PC-3 (cell line): Measurements from ENCODE around the gene SCPEP1. TPM values are rescaled to one million over a fixed set of nuclear protein-coding genes. Genes with fewer than 3 reads are reported as not detected.

Experiments used
- ATAC-seq: fragments of 200-7000 bp; cut with Tn5 transposase; 2 replicates; pipeline ENCODE4 v1.9.1; 2020; ENCODE audit warnings: mild to moderate bottlenecking, moderate library complexity
- BruUV-seq: library from RNA; stranded (reverse); fragments of 400-500 nt; replicated peaks from 2 replicates; lab custom pipeline; 2021; lab: Mats Ljungman, UMichigan
- CTCF ChIA-PET: fragments of 300-600 bp; sonication (Branson Sonifier 250); formaldehyde crosslinking; loops from one replicate; lab custom pipeline; 2022; ENCODE audit warnings: antibody characterized with exemption; lab: Charles Lee
- POLR2A ChIA-PET: fragments of 300-600 bp; sonication (Branson Sonifier 250); formaldehyde crosslinking; loops from one replicate; lab custom pipeline; 2022; ENCODE audit warnings: antibody characterized with exemption; ENCODE audit not compliant: unreplicated experiment; lab: Charles Lee
- DNase-seq: peaks from one replicate; pipeline ENCODE4 v3.0.0-alpha.2; 2015
- H2AFZ ChIP-seq: fragments of 300-600 bp; sonication (generic); 2 replicates; pipeline ENCODE4 v1.6.0; 2016; ENCODE audit warnings: antibody characterized with exemption, low read length
- H3F3A ChIP-seq: fragments of 300-600 bp; sonication (generic); one replicate; pipeline ENCODE4 v1.6.0; 2017; ENCODE audit warnings: antibody characterized with exemption, low read length, control low read depth, mild to moderate bottlenecking; ENCODE audit not compliant: unreplicated experiment
- H3K27ac ChIP-seq: fragments of 300-600 bp; sonication (generic); 2 replicates; pipeline ENCODE4 v1.5.1; 2016; ENCODE audit warnings: mild to moderate bottlenecking, low read length
- H3K27me3 ChIP-seq: fragments of 300-600 bp; sonication (generic); 2 replicates; pipeline ENCODE4 v1.6.1; 2016; ENCODE audit warnings: low read length, mixed read lengths
- H3K36me3 ChIP-seq: fragments of 300-600 bp; sonication (generic); 2 replicates; pipeline ENCODE4 v1.6.1; 2016; ENCODE audit warnings: low read depth, mixed run types, low read length, mixed read lengths
- H3K4me1 ChIP-seq: fragments of 300-600 bp; sonication (generic); 2 replicates; pipeline ENCODE4 v1.5.1; 2016; ENCODE audit warnings: low read length; ENCODE audit not compliant: insufficient read depth
- H3K4me2 ChIP-seq: fragments of 300-600 bp; sonication (generic); 2 replicates; pipeline ENCODE4 v1.6.0; 2016; ENCODE audit warnings: low read length
- H3K4me3 ChIP-seq: fragments of 300-600 bp; sonication (generic); 2 replicates; pipeline ENCODE4 v1.5.1; 2016; ENCODE audit warnings: mild to moderate bottlenecking, low read length, mixed read lengths
- H3K79me2 ChIP-seq: fragments of 300-600 bp; sonication (generic); 2 replicates; pipeline ENCODE4 v1.6.1; 2017; ENCODE audit warnings: low read length, mixed read lengths
- H3K9ac ChIP-seq: fragments of 300-600 bp; sonication (generic); 2 replicates; pipeline ENCODE4 v1.6.0; 2016; ENCODE audit warnings: mild to moderate bottlenecking, low read length
- H3K9me2 ChIP-seq: fragments of 300-600 bp; sonication (generic); replicated peaks from 2 replicates; pipeline ENCODE4 v1.6.1; 2016; ENCODE audit warnings: mixed run types, low read length, mixed read lengths
- H3K9me3 ChIP-seq: fragments of 300-600 bp; sonication (generic); 2 replicates; pipeline ENCODE4 v1.6.1; 2016; ENCODE audit warnings: low read length, mixed read lengths
- H4K20me1 ChIP-seq: fragments of 300-600 bp; sonication (generic); 2 replicates; pipeline ENCODE4 v1.6.1; 2016; ENCODE audit warnings: low read length, mixed read lengths
- EZH2 ChIP-seq: fragments of 300-600 bp; sonication (generic); IDR thresholded peaks from one replicate; pipeline ENCODE4 v1.6.1; 2017; ENCODE audit warnings: antibody characterized with exemption, mild to moderate bottlenecking, low read length; ENCODE audit not compliant: unreplicated experiment
- EZH2phosphoT487 ChIP-seq: fragments of 300-600 bp; sonication (generic); IDR thresholded peaks from 2 replicates; pipeline ENCODE4 v1.6.1; 2018; ENCODE audit warnings: mild to moderate bottlenecking, antibody characterized with exemption, low read length, borderline replicate concordance
- intact Hi-C: fragments of 100-400 bp; cut with micrococcal nuclease; formaldehyde crosslinking; loops from 2 replicates; pipeline ENCODE4 v1.9.0; 2023
- total RNA-seq: library from RNA; depleted of rRNA; stranded (reverse); fragments of >200 nt; gene quantifications from 2 replicates; pipeline ENCODE4 v1.2.3, GENCODE V29; 2014
- TF ChIP-seq, protein P1 (sequence below): fragments of 300-600 bp; sonication (generic); conservative IDR thresholded peaks from 2 replicates; pipeline ENCODE4 v1.5.1; 2017; ENCODE audit warnings: antibody characterized with exemption, low read depth, mild to moderate bottlenecking, low read length

The SCPEP1 gene
- total RNA-seq, 1 experiment from 2014 or later = 73.3 TPM

DNA sequence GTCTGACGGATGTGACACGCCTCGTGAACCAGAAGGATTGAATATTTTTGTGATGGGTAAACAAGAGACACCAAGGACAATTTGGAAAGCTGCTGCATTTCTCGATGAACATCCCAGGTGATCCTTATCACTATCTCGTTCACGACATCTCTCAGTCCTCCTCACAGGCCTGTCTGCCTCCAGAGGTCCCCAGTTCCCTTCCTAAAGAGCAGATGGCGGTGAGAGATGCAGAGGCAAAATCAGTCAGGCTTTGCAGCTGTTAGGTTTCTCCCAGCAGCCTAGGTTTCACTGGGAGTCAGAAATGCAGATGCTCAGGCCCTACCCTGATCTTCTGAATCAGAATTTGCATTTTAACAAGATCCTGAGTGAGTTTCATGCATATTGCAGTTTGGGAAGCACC, 23.6 kb downstream of the SCPEP1 start:
- H3F3A ChIP-seq = no peaks in the 10 kb centered on the region
- POLR2A ChIA-PET = interaction anchor here (0.7 kb wide), 1 partner anchor 407 kb away, joined by 3 read pairs; no protein-coding TSS in a partner anchor
- H3K4me2 ChIP-seq = no peak overlapping the region
- DNase-seq = no peak
- H3K27ac ChIP-seq = no peak overlapping the region
- no peaks in the 10 kb centered on the region for H3K4me1 ChIP-seq
- H3K79me2 ChIP-seq = no peaks in the 10 kb centered on the region
- no peaks in the 10 kb centered on the region for H4K20me1 ChIP-seq
- H3K9me3 ChIP-seq = no peaks in the 10 kb centered on the region
- H3K27me3 ChIP-seq = no peaks in the 10 kb centered on the region
- no peaks in the 10 kb centered on the region for H3K9me2 ChIP-seq
- CTCF ChIA-PET = no interaction called here
- intact Hi-C loops = no loop called here
- ATAC-seq = no peak
- TF ChIP-seq EZH2phosphoT487 = no peak
- no peak for TF ChIP-seq EZH2
- TF ChIP-seq, protein P1, sequence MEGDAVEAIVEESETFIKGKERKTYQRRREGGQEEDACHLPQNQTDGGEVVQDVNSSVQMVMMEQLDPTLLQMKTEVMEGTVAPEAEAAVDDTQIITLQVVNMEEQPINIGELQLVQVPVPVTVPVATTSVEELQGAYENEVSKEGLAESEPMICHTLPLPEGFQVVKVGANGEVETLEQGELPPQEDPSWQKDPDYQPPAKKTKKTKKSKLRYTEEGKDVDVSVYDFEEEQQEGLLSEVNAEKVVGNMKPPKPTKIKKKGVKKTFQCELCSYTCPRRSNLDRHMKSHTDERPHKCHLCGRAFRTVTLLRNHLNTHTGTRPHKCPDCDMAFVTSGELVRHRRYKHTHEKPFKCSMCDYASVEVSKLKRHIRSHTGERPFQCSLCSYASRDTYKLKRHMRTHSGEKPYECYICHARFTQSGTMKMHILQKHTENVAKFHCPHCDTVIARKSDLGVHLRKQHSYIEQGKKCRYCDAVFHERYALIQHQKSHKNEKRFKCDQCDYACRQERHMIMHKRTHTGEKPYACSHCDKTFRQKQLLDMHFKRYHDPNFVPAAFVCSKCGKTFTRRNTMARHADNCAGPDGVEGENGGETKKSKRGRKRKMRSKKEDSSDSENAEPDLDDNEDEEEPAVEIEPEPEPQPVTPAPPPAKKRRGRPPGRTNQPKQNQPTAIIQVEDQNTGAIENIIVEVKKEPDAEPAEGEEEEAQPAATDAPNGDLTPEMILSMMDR = 0 out of 2 replicates have a peak, but pooled peaks have one; percentile 17
- H3K36me3 ChIP-seq = no peaks in the 10 kb centered on the region
- no TSS peak for BruUV-seq
- no peak overlapping the region for H3K4me3 ChIP-seq
- no peak overlapping the region for H3K9ac ChIP-seq
- no peak overlapping the region for H2AFZ ChIP-seq

GRCh38 chr17:57002904-57003303, 25.0 kb downstream of the SCPEP1 start:
- ChIA-PET POLR2A (no interaction called here), CTCF (no interaction called here)
- no peaks in the 10 kb centered on the region for H3K4me1 ChIP-seq
- no peak overlapping the region for H2AFZ ChIP-seq
- H4K20me1 ChIP-seq = no peaks in the 10 kb centered on the region
- intact Hi-C loops = no loop called here
- BruUV-seq = no TSS peak
- ATAC-seq = no peak
- H3K9ac ChIP-seq = no peak overlapping the region
- H3K4me2 ChIP-seq = no peak overlapping the region
- DNase-seq = no peak
- no peaks in the 10 kb centered on the region for H3K36me3 ChIP-seq
- no peaks in the 10 kb centered on the region for H3K9me2 ChIP-seq
- no peak overlapping the region for H3K27ac ChIP-seq
- TF ChIP-seq EZH2phosphoT487 (no peak), EZH2 (no peak)
- TF ChIP-seq, protein P1 = no peak
- no peaks in the 10 kb centered on the region for H3K79me2 ChIP-seq
- no peak overlapping the region for H3K4me3 ChIP-seq
- H3K9me3 ChIP-seq = no peaks in the 10 kb centered on the region
- H3K27me3 ChIP-seq = no peaks in the 10 kb centered on the region
- H3F3A ChIP-seq = no peaks in the 10 kb centered on the region

DNA sequence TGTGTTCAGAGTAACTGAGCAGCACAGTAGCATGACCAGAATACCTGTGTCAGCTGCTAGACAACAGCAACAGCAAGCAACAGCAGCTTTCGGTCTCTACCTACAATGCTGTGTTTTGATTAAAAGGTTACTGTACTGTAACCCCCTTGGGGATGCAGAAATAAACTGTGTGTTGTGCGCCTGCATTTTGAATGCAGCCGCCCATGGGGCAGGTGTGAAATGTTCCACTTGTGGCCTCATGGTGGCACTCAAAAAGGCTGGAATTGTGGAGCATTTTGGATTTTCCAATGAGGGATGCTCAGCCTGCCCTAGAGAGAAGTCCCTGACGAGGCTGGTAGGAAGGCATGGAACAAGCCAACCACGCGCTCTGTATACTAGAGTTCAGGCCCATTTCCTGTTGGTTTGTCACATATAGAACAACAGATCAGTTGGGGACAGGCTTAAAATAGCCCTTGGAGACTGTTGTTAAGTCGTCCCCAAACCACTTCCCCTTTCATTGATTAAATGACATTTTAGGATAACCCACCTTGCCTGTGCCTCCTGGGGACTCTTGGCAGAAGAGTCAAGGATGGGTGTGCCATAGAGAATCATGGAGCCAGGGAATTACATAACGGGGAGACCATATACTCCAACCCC, 27.1 kb downstream of the SCPEP1 start:
- intact Hi-C loops = loop anchor here (1.0 to 5.0 kb wide), 2 partner anchors 49 to 102 kb away; no protein-coding TSS in a partner anchor

More for the DNA sequence above, 27.1 kb downstream of the SCPEP1 start:
- no peak overlapping the region for H2AFZ ChIP-seq
- no TSS peak for BruUV-seq
- ATAC-seq (peak; percentile 57), DNase-seq (peak; percentile 51)
- no peaks in the 10 kb centered on the region for H3K9me2 ChIP-seq
- no peaks in the 10 kb centered on the region for H3K36me3 ChIP-seq
- POLR2A ChIA-PET = no interaction called here
- H3K79me2 ChIP-seq = no peaks in the 10 kb centered on the region
- no peaks in the 10 kb centered on the region for H3K4me1 ChIP-seq
- TF ChIP-seq EZH2 = no peak
- TF ChIP-seq, protein P1 = peak; percentile 75
- H3K27ac ChIP-seq = no peak overlapping the region
- CTCF ChIA-PET = no interaction called here
- H3K9ac ChIP-seq = no peak overlapping the region
- H3K4me3 ChIP-seq = no peak overlapping the region
- no peak overlapping the region for H3K4me2 ChIP-seq
- no peaks in the 10 kb centered on the region for H3K9me3 ChIP-seq
- H3K27me3 ChIP-seq = no peaks in the 10 kb centered on the region
- no peaks in the 10 kb centered on the region for H3F3A ChIP-seq
- H4K20me1 ChIP-seq = no peaks in the 10 kb centered on the region
